Small intestine (tissue), 7 donors: Measurements from ENCODE around the gene TRERF1. TPM values are rescaled to one million over a fixed set of nuclear protein-coding genes. Genes with fewer than 3 reads are reported as not detected.

ENCODE experiments used
- DNase-seq, 2 donors: peaks; one replicate each; pipeline versions ENCODE4 v3.0.0 to v3.0.0-alpha.2; 2013
- FAIRE-seq: peaks from 2 replicates; lab custom pipeline; 2012; peaks lifted over from hg19 to GRCh38; lab: Jason Lieb, UNC
- H3K27ac ChIP-seq, 3 donors: one replicate each; pipeline ENCODE4 v1.5.1; 2013; ENCODE audit warnings: low read length in 2 of 3, mild to moderate bottlenecking in 2 of 3, control low read depth in 1 of 3, inconsistent platforms in 1 of 3, low read depth in 1 of 3, moderate library complexity in 1 of 3
- H3K27me3 ChIP-seq, 3 donors: one replicate each; pipeline ENCODE4 v1.6.1; 2013; ENCODE audit warnings: low read length in 3 of 3, inconsistent platforms in 1 of 3; ENCODE audit not compliant: control insufficient read depth in 3 of 3, insufficient read depth in 3 of 3
- H3K36me3 ChIP-seq, 3 donors: one replicate each; pipeline ENCODE4 v1.6.1; 2013; ENCODE audit warnings: low read length in 3 of 3, inconsistent platforms in 1 of 3, low read depth in 1 of 3, mild to moderate bottlenecking in 1 of 3, moderate library complexity in 1 of 3; ENCODE audit not compliant: control insufficient read depth in 3 of 3, insufficient read depth in 2 of 3
- H3K4me1 ChIP-seq, 3 donors: one replicate each; pipeline ENCODE4 v1.6.1; 2013; ENCODE audit warnings: low read length in 2 of 3, inconsistent platforms in 1 of 3, low read depth in 1 of 3, mild to moderate bottlenecking in 1 of 3, moderate library complexity in 1 of 3; ENCODE audit not compliant: control insufficient read depth in 3 of 3, insufficient read depth in 2 of 3
- H3K4me3 ChIP-seq, 3 donors: one replicate each; pipeline ENCODE4 v1.5.1; 2013; ENCODE audit warnings: low read length in 3 of 3, control low read depth in 1 of 3, inconsistent platforms in 1 of 3, low read depth in 1 of 3, mild to moderate bottlenecking in 1 of 3, moderate library complexity in 1 of 3
- H3K9me3 ChIP-seq, 2 donors: one replicate each; pipeline ENCODE4 v1.6.1; 2013; ENCODE audit warnings: low read depth in 1 of 2, low read length in 1 of 2; ENCODE audit not compliant: control insufficient read depth in 2 of 2, insufficient read depth in 1 of 2
- WGBS, 3 donors: extraction: QIAGEN DNeasy Blood & Tissue Kit; methylation state at CpG; one replicate each; pipeline ENCODE4 v1.1.7; 2013; 5-methylcytosine and 5-hydroxymethylcytosine counted together
- polyA plus RNA-seq, 4 donors: library from polyadenylated mRNA; stranded (reverse) in 3 of 4; unstranded in 1 of 4; fragments of 200-250 nt in 3 of 4; fragments of 120-200 nt in 1 of 4; gene quantifications; one replicate each; pipeline versions ENCODE4 v1.2.1 to v1.2.3, GENCODE V29; 2013
- donor health status: healthy with polysubstance abuse.
- donor health status: control.
- donor health status: control.
- donor health status: Bipolar disorder and iron deficiency.
- donor health status: healthy.

Gene TRERF1
- polyA plus RNA-seq, 4 donors = 0.22 to 5.0 (median 2.3) TPM

DNA sequence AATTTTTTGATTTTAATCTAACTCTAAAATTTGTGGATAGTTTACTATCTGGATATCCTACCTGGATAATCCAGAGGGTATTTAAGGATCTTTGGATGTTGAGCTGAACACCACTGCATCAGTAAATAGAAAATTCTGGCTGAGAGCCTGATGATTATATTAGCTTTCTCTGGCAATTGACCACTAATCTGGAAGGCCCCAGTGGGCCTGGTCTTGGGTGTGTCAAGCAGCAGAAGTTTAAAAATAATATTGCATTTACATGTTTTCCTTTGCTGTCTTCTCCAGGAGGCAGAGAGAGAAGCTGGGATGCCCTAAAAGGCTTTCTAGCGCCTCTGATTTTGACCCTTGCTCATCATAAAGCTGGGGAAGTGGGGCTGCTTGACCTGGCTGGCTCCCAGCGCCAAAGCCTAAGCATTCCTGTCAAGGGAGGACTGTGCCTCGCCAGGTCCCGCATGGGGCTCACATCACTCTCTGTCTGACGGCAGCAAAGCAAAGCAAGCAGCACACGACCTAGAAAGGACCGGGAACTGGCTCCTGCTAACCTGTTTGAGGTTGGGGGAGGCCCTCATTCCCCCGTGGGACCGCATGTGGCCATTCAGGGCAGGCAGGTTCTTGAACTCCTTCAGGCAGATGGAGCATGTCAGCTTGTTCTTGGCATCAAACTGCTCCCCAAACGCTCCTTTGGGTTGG is 187.4 kb downstream of the TRERF1 start:
- WGBS, 3 donors = 51 to 66% (median 60%) methylated on average over 10 of the region's 10 CpGs
- no peak overlapping the region for H3K4me3 ChIP-seq
- peak overlapping the region in 1 of 3 donors; percentile 8 for H3K27ac ChIP-seq
- H3K27me3 ChIP-seq = no peaks in the 10 kb centered on the region
- DNase-seq (no peak), FAIRE-seq (no peak)
- peaks cover 0 to 4% (median 4%) of the 10 kb centered on the region in 3 donors for H3K4me1 ChIP-seq
- no peaks in the 10 kb centered on the region for H3K9me3 ChIP-seq
- peaks cover 0 to 30% (median 2%) of the 10 kb centered on the region in 3 donors for H3K36me3 ChIP-seq

DNA sequence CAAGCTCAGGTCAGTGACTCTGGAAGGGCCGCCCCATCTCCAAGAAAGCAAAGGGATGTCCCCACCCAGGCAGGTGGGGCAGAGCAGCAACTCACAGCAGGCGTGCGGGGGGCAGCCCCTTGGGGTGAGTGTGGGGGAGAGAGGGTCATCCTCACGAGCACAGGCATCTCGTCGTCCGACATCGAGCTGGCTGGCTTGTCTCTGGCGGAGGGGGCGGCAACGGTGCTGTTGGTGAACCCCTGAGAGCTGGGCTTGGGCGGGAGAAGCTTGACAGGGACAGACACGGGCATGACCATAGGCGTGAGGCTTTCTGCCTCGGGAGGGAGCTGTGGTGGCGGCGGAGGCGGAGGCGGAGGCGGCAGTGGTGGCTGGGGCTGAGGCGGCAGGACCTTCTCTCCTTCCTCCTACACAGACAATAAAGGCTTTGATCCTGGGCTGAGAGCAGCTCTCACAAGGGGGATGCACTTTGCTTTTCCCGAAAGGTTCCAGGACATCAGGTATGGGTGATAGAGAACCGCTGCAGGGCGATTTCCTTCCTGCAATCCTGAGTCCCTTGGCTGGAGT is 188.5 kb downstream of the TRERF1 start:
- Histone ChIP-seq H3K4me3 (no peak overlapping the region), H3K27ac (peak overlapping the region in 1 of 3 donors; percentile 11), H3K27me3 (no peaks in the 10 kb centered on the region), H3K9me3 (no peaks in the 10 kb centered on the region), H3K4me1 (peaks cover 0 to 4% (median 4%) of the 10 kb centered on the region in 3 donors), H3K36me3 (peaks cover 0 to 22% (median 0%) of the 10 kb centered on the region in 3 donors)
- FAIRE-seq (no peak), DNase-seq (no peak)
- WGBS, 3 donors = 91 to 96% (median 93%) methylated on average over 22 to 24 of the region's 24 CpGs

DNA sequence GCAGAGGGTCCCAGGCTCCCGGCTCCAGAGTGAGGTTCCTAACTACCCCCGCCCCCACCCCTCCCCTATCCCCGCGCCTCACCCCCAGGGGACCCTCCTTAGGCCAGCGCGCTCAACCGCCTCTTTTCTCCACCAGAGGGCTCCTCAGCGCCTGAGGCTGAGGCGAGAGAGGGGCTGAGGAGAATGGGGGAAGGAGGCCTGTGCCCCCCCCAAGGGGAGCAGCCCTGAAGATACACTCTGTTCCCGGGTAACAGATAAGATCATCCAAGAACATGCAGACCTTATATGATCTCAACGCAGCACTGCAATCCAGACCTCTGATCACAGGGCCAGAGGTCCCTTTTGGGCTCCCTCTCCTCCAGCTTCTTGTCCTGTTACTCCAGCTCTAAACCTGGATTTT is 190.8 kb downstream of the TRERF1 start:
- H3K4me1 ChIP-seq = peaks cover 0 to 4% (median 4%) of the 10 kb centered on the region in 3 donors
- WGBS, 3 donors = 46 to 64% (median 54%) methylated on average over 3 to 11 of the region's 11 CpGs
- peak; percentile 31 to 51 for DNase-seq
- H3K36me3 ChIP-seq = peaks cover 0 to 20% (median 2%) of the 10 kb centered on the region in 3 donors
- no peaks in the 10 kb centered on the region for H3K27me3 ChIP-seq
- H3K4me3 ChIP-seq = no peak overlapping the region
- H3K27ac ChIP-seq = peak overlapping the region in 1 of 3 donors; percentile 43
- no peaks in the 10 kb centered on the region for H3K9me3 ChIP-seq
- FAIRE-seq = no peak

DNA sequence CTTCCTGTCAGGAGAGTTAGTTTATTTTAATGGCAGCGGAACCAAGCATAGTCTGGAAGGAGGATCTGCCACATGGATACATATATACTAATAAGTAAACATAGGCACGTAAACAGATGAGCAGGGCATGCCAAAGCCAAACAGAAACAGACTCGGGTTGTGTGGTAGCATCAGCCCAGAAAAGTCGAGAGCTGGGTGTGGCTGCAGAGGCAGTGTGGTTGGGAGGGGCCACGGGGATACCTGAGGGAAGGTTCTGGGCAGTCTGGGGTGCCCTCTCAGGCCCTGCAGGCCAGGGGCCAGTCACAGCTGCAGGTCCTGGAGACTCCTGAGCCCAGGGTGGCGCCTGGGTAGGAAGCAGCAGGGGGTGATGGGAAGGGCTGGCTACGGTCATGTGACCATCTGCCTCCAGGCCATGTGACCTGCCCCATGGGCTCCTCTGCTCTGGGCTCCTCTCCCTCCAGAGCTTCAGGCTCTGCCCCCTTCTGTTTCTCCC is 191.3 kb downstream of the TRERF1 start:
- Histone ChIP-seq H3K36me3 (peaks cover 0 to 20% (median 2%) of the 10 kb centered on the region in 3 donors), H3K27ac (peak overlapping the region in 1 of 3 donors; percentile 54), H3K9me3 (no peaks in the 10 kb centered on the region), H3K27me3 (no peaks in the 10 kb centered on the region), H3K4me1 (peaks cover 0 to 4% (median 4%) of the 10 kb centered on the region in 3 donors), H3K4me3 (no peak overlapping the region)
- peak in 1 of 2 donors; percentile 48 for DNase-seq
- no peak for FAIRE-seq
- 67 to 78% (median 76%) methylated on average over 7 of the region's 7 CpGs for WGBS, 3 donors

DNA sequence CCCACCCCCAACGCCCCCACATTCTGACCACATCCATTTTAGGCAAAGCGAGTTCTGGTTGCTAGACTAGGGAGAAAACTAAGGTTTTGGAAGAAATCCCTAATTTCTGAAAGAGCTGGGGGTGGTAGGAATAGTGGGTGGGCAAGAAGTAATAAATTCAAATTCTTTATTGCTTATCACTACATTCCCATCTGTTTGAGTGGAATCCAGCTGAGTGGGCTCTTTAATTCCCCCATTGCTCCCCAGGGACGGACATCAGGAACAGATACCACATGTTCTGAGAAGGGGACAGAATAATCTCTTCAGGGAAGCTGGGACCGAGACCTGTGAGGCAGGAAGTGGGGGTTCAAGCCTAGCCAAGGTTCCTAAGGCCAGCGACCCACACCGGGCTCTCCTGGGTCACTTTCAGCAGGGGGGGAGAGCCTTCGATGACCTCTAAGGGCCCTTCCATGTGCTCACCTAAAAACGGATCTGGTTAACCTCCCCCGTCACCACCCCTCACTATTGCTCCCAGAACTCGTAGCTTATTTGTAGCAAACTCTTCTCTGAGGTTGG is 191.8 kb downstream of the TRERF1 start:
- FAIRE-seq = no peak
- H3K27ac ChIP-seq = peak overlapping the region in 1 of 3 donors; percentile 54
- H3K4me1 ChIP-seq = peaks cover 0 to 4% (median 4%) of the 10 kb centered on the region in 3 donors
- H3K4me3 ChIP-seq = no peak overlapping the region
- no peaks in the 10 kb centered on the region for H3K9me3 ChIP-seq
- WGBS, 3 donors = 74 to 93% (median 86%) methylated on average over 10 of the region's 10 CpGs
- no peaks in the 10 kb centered on the region for H3K27me3 ChIP-seq
- DNase-seq = no peak
- peaks cover 0 to 21% (median 2%) of the 10 kb centered on the region in 3 donors for H3K36me3 ChIP-seq

DNA sequence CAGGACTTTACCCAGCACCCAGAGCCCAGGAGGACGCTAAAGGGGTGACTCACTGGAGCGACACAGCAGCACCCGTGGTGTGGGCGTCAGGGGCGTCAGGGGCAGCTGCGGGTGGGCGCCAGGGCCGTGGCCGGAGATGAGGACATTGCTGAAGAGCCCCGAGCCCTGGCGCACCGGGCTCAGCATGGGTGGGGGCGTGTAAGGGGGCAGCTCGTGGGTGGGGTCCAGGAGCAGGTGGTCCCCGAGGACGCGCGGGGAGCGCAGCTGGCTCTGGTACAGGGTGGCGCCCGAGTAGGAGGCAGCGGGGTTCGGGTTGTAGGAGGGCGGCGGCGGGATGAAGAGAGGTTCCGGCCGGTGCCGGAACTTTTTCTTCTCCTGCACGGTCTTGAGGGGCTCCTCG is 192.4 kb downstream of the TRERF1 start:
- peaks cover 0 to 4% (median 4%) of the 10 kb centered on the region in 3 donors for H3K4me1 ChIP-seq
- no peaks in the 10 kb centered on the region for H3K9me3 ChIP-seq
- no peaks in the 10 kb centered on the region for H3K27me3 ChIP-seq
- no peak for FAIRE-seq
- WGBS, 3 donors = 92 to 96% (median 95%) methylated on average over 27 to 31 of the region's 31 CpGs
- H3K27ac ChIP-seq = no peak overlapping the region
- H3K4me3 ChIP-seq = no peak overlapping the region
- peaks cover 0 to 24% (median 2%) of the 10 kb centered on the region in 3 donors for H3K36me3 ChIP-seq
- no peak for DNase-seq

DNA sequence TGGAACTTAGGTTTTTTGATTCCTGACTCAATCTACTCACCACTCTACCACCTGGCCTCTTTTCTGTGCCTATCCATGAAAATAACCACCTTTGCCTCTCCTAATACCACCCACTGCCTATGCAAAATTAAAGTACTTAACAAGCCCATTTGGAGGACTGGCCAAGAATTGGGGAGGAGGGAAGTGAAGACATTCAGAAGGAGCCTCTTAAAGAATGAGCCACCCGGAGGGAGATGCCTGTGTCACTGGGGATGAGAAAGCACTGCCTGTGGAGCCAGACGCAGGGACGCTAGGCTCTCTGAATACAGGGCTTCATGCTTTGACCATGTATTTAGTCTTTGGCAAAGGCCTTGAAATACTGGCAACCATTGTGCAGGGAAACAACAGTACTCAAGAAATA is 194.1 kb downstream of the TRERF1 start:
- Histone ChIP-seq H3K36me3 (peaks cover 0 to 15% (median 2%) of the 10 kb centered on the region in 3 donors), H3K4me3 (no peak overlapping the region), H3K4me1 (peaks cover 0 to 7% (median 4%) of the 10 kb centered on the region in 3 donors), H3K27me3 (no peaks in the 10 kb centered on the region), H3K27ac (peak overlapping the region in 1 of 3 donors; percentile 32), H3K9me3 (no peaks in the 10 kb centered on the region)
- 88 to 95% (median 91%) methylated on average over 3 of the region's 3 CpGs for WGBS, 3 donors
- no peak for FAIRE-seq
- no peak for DNase-seq

DNA sequence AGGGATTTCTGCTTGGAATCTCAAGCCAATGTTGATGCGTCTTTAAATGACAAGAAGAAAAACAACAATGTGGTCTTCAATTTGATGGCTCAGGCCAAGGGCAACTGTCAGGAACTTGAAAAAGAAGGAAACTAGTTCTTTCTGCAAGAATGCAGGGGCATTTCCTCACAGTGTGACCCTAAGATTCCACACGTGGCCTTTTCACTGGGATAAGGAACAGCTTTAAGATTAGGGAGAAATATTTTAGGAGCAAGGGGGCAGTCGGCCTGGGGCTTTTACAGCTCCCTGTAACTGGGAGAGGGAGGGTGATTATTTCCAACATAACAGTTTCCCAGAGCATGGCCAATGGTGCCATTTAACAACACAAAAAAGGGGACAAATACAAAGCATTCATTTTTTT is 194.7 kb downstream of the TRERF1 start:
- Histone ChIP-seq H3K36me3 (peaks cover 0 to 20% (median 2%) of the 10 kb centered on the region in 3 donors), H3K27me3 (no peaks in the 10 kb centered on the region), H3K9me3 (no peaks in the 10 kb centered on the region), H3K4me1 (peaks cover 0 to 12% (median 9%) of the 10 kb centered on the region in 3 donors), H3K27ac (peak overlapping the region in 1 of 3 donors; percentile 36), H3K4me3 (no peak overlapping the region)
- no peak for FAIRE-seq
- DNase-seq = no peak
- 73 to 89% (median 82%) methylated on average over 3 of the region's 3 CpGs for WGBS, 3 donors
